B cell (primary cell): ENCODE data around the gene HTR2B. TPM values are rescaled to one million over a fixed set of nuclear protein-coding genes. Genes with fewer than 3 reads are reported as not detected.

ENCODE experiments used
- ATAC-seq: fragments of 200-7000 bp; cut with Tn5 transposase; one replicate; pipeline ENCODE4 v1.10.0; 2021; ENCODE audit warnings: low read depth, mild to moderate bottlenecking, moderate number of reproducible peaks, moderate library complexity
- CTCF ChIA-PET: fragments of 350-600 bp; sonication (Branson Sonifier 250); formaldehyde crosslinking; loops from one replicate; lab custom pipeline; 2021; ENCODE audit warnings: antibody characterized with exemption, inconsistent platforms; lab: Charles Lee
- POLR2A ChIA-PET: fragments of 350-600 bp; sonication (Branson Sonifier 250); formaldehyde crosslinking; loops from one replicate; lab custom pipeline; 2021; ENCODE audit warnings: antibody characterized with exemption; lab: Charles Lee
- DNase-seq: peaks from one replicate; pipeline ENCODE4 v3.0.0; 2013
- H2AFZ ChIP-seq: 2 replicates; pipeline ENCODE4 v1.6.1; 2012; ENCODE audit warnings: mild to moderate bottlenecking, low read depth, low read length; ENCODE audit not compliant: insufficient read depth, poor library complexity, severe bottlenecking
- H3K27ac ChIP-seq, 2 donors: 1 replicate in 1 of 2; 2 replicates in 1 of 2; pipeline ENCODE4 v1.5.1; 2012 to 2013; ENCODE audit warnings: low read length in 2 of 2, mild to moderate bottlenecking in 2 of 2, moderate library complexity in 1 of 2
- H3K27me3 ChIP-seq, 4 experiments: fragments of 200-600 bp in 1 of 4; sonication (generic) in 1 of 4; replicated peaks in 1 of 4; 1 replicate in 2 of 4; 2 replicates in 2 of 4; pipeline versions ENCODE4 v1.6.1 to v1.7.0; 2013 to 2016; ENCODE audit warnings: low read length in 3 of 4, mild to moderate bottlenecking in 2 of 4, mixed read lengths in 1 of 4, moderate library complexity in 1 of 4; ENCODE audit not compliant: insufficient read depth in 4 of 4, control insufficient read depth in 3 of 4; ENCODE audit errors: control extremely low read depth in 1 of 4
- H3K36me3 ChIP-seq, 2 experiments: replicated peaks in 1 of 2; 1 replicate in 1 of 2; 2 replicates in 1 of 2; pipeline versions ENCODE4 v1.6.1 to v1.7.1; 2013; ENCODE audit warnings: low read length in 1 of 2; ENCODE audit not compliant: insufficient read depth in 2 of 2, control insufficient read depth in 1 of 2; ENCODE audit errors: control extremely low read depth in 1 of 2, extremely low read depth in 1 of 2
- H3K4me1 ChIP-seq, 2 donors: fragments of 200-600 bp in 1 of 2; sonication (generic) in 1 of 2; 1 replicate in 1 of 2; 2 replicates in 1 of 2; pipeline versions ENCODE4 v1.5.1 to v1.6.1; 2013 to 2017; ENCODE audit warnings: low read length in 2 of 2; ENCODE audit not compliant: control insufficient read depth in 2 of 2, insufficient read depth in 2 of 2
- H3K4me2 ChIP-seq: replicated peaks from 2 replicates; pipeline ENCODE3; 2012; ENCODE audit warnings: mild to moderate bottlenecking, low read depth, low read length; ENCODE audit not compliant: poor library complexity, severe bottlenecking
- H3K4me3 ChIP-seq, 5 experiments: fragments of 200-600 bp in 1 of 5; sonication (generic) in 1 of 5; 1 replicate in 3 of 5; 2 replicates in 2 of 5; pipeline versions ENCODE4 v1.5.1 to v1.7.0; 2011 to 2016; ENCODE audit warnings: low read length in 4 of 5, mild to moderate bottlenecking in 4 of 5, low read depth in 2 of 5, control low read depth in 1 of 5, moderate library complexity in 1 of 5; ENCODE audit not compliant: insufficient read depth in 1 of 5; ENCODE audit errors: control extremely low read depth in 1 of 5, extremely low read depth in 1 of 5
- H3K79me2 ChIP-seq: fragments of 200-600 bp; sonication (generic); one replicate; pipeline ENCODE4 v1.6.0; 2016; ENCODE audit warnings: low read length; ENCODE audit not compliant: control insufficient read depth, insufficient read depth
- H3K9ac ChIP-seq: fragments of 200-600 bp; sonication (generic); 2 replicates; pipeline ENCODE4 v1.6.1; 2017; ENCODE audit warnings: mild to moderate bottlenecking, low read length, moderate library complexity
- H3K9me3 ChIP-seq, 3 donors: one replicate each; pipeline versions ENCODE4 v1.6.1 to v1.7.1; 2013; ENCODE audit warnings: low read length in 2 of 3; ENCODE audit not compliant: control insufficient read depth in 2 of 3, insufficient read depth in 1 of 3; ENCODE audit errors: control extremely low read depth in 1 of 3
- H4K20me1 ChIP-seq: 2 replicates; pipeline ENCODE4 v1.6.0; 2012; ENCODE audit warnings: mild to moderate bottlenecking, low read length; ENCODE audit not compliant: insufficient read depth, control insufficient read depth, poor library complexity, severe bottlenecking
- H3K27ac Mint-ChIP-seq: one replicate; pipeline ENCODE4 v1.8.0; 2021; ENCODE audit warnings: mixed read lengths
- H3K27me3 Mint-ChIP-seq: one replicate; pipeline ENCODE4 v1.8.0; 2021; ENCODE audit warnings: mixed read lengths
- H3K4me1 Mint-ChIP-seq: one replicate; pipeline ENCODE4 v1.8.0; 2021; ENCODE audit warnings: mixed read lengths
- H3K4me3 Mint-ChIP-seq: one replicate; pipeline ENCODE4 v1.8.0; 2021; ENCODE audit warnings: mixed read lengths
- H3K9me3 Mint-ChIP-seq: one replicate; pipeline ENCODE4 v1.8.0; 2022; ENCODE audit warnings: mixed read lengths; ENCODE audit not compliant: insufficient read depth
- EZH2 ChIP-seq: IDR thresholded peaks from 2 replicates; pipeline ENCODE4 v1.6.1; 2012; ENCODE audit warnings: borderline replicate concordance, low read depth, mild to moderate bottlenecking, moderate library complexity, low read length; ENCODE audit not compliant: insufficient read depth, poor library complexity, severe bottlenecking
- WGBS: methylation state at CpG from one replicate; pipeline ENCODE4 v1.1.5; 2013; ENCODE audit warnings: missing lambda C conversion rate; ENCODE audit not compliant: insufficient coverage; 5-methylcytosine and 5-hydroxymethylcytosine counted together
- intact Hi-C: fragments of 100-400 bp; cut with micrococcal nuclease; formaldehyde crosslinking; loops from one replicate; pipeline ENCODE4 v1.10.0; 2022
- polyA plus RNA-seq: library from polyadenylated mRNA; depleted of rRNA; stranded (reverse); fragments of >200 nt; gene quantifications from 2 replicates; pipeline ENCODE4 v1.2.3, GENCODE V29; 2012
- total RNA-seq, 2 donors: library from RNA; stranded (reverse); fragments of 120-200 nt in 1 of 2; gene quantifications; 1 replicate in 1 of 2; 2 replicates in 1 of 2; pipeline versions ENCODE4 v1.2.3 to v1.2.4, GENCODE V29; 2013 to 2022
- TF ChIP-seq, protein P1 (sequence below): fragments of 200-600 bp; IDR thresholded peaks from one replicate; pipeline ENCODE4 v1.8.0; 2022; ENCODE audit warnings: antibody characterized with exemption, mild to moderate bottlenecking

Gene HTR2B
- total and polyA plus RNA-seq, 2 donors (not counting 1 experiment from before 2014, with no cell fraction given) = not detected

DNA sequence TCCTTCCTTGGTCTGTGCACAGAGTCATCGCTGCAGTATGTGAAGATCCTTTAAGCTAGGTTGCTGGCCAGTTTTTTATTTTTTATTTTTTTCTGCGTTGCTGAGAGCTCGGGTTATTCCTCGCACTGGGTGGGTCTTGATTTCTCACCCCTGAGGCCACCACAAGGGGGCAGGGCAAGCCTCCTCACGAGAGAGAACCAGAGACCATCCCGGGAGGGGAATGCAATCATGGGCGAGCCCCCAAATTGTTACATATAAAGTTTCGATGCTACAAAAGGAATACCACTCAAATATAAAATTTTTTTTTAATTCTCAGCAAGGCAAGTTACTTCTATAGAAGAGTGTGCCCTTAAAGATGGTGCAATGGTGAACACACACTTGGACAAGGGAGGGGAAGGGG is 24.9 kb downstream of the HTR2B start:
- Histone ChIP-seq H3K9me3 (peaks cover 0 to 22% (median 13%) of the 10 kb centered on the region in 3 donors), H3K27ac (no peak overlapping the region), H3K79me2 (no peaks in the 10 kb centered on the region), H3K4me1 (no peaks in the 10 kb centered on the region), H2AFZ (no peak overlapping the region), H3K4me2 (no peak overlapping the region), H3K9ac (no peak overlapping the region), H3K27me3 (no peaks in the 10 kb centered on the region), H3K36me3 (peaks cover 4 to 28% of the 10 kb centered on the region in 2 experiments), H4K20me1 (no peaks in the 10 kb centered on the region), H3K4me3 (no peak overlapping the region)
- intact Hi-C loops = loop anchor here (10.0 kb wide), 2 partner anchors 195 to 455 kb away; no protein-coding TSS in a partner anchor
- 94% methylated on average over 3 of the region's 8 CpGs for WGBS
- Mint-ChIP-seq H3K4me1 (no peaks in the 10 kb centered on the region), H3K27me3 (no peaks in the 10 kb centered on the region), H3K4me3 (no peak overlapping the region), H3K9me3 (peaks cover 12% of the 10 kb centered on the region), H3K27ac (no peak overlapping the region)
- POLR2A ChIA-PET = no interaction called here
- CTCF ChIA-PET = interaction anchor here (0.6 kb wide), 1 partner anchor 130 kb away, joined by 4 read pairs; no protein-coding TSS in a partner anchor
- DNase-seq = no peak
- ATAC-seq = no peak
- TF ChIP-seq, protein P1, sequence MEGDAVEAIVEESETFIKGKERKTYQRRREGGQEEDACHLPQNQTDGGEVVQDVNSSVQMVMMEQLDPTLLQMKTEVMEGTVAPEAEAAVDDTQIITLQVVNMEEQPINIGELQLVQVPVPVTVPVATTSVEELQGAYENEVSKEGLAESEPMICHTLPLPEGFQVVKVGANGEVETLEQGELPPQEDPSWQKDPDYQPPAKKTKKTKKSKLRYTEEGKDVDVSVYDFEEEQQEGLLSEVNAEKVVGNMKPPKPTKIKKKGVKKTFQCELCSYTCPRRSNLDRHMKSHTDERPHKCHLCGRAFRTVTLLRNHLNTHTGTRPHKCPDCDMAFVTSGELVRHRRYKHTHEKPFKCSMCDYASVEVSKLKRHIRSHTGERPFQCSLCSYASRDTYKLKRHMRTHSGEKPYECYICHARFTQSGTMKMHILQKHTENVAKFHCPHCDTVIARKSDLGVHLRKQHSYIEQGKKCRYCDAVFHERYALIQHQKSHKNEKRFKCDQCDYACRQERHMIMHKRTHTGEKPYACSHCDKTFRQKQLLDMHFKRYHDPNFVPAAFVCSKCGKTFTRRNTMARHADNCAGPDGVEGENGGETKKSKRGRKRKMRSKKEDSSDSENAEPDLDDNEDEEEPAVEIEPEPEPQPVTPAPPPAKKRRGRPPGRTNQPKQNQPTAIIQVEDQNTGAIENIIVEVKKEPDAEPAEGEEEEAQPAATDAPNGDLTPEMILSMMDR = no peak
- no peak for TF ChIP-seq EZH2

DNA sequence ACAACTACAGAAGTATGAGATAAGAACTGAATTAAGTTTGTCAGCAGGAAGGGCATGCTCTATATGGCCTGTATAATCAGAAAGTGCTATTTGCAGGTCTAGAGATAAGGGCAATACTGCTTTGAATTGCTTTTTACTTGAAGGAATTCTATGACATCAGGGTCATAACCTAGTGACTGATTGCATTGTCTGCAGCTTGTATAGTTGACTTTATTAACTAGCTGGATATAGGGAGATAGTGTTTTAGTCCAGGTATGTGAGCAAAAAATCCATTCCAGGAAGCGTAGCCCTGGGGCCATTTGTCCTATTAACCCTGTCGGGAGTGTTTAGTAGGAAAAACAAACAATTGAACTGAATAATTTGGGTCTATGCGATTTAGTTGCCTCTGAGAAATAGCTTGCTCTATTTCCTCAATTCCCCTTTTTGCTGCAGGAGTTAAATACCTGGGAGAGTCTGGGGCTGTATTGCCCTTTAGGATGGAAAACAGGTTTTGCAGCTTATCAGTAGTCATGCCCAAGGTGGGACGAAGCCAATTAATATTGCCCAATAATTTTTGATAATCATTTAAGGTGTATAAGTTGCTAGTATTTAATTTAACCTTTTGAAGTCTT is 30.0 kb downstream of the HTR2B start:
- H3K27ac ChIP-seq = no peak overlapping the region
- no peak overlapping the region for H3K4me3 Mint-ChIP-seq
- DNase-seq (no peak), ATAC-seq (no peak)
- peaks cover 4 to 46% of the 10 kb centered on the region in 2 experiments for H3K36me3 ChIP-seq
- ChIA-PET POLR2A (no interaction called here), CTCF (interaction anchor here (1.0 to 2.0 kb wide), 2 partner anchors 9 to 357 kb away, joined by 3 to 9 read pairs; no protein-coding TSS in a partner anchor)
- peaks cover 11% of the 10 kb centered on the region for H3K9me3 Mint-ChIP-seq
- TF ChIP-seq EZH2 = no peak
- H3K4me1 Mint-ChIP-seq = no peaks in the 10 kb centered on the region
- no peaks in the 10 kb centered on the region for H3K27me3 ChIP-seq
- H3K4me2 ChIP-seq = no peak overlapping the region
- no peaks in the 10 kb centered on the region for H3K27me3 Mint-ChIP-seq
- H2AFZ ChIP-seq = no peak overlapping the region
- intact Hi-C loops = no loop called here
- no peak overlapping the region for H3K9ac ChIP-seq
- H3K9me3 ChIP-seq = peaks cover 2 to 16% (median 4%) of the 10 kb centered on the region in 3 donors
- no peaks in the 10 kb centered on the region for H4K20me1 ChIP-seq
- H3K4me1 ChIP-seq = no peaks in the 10 kb centered on the region
- WGBS = no CpG with 5 or more reads among the region's 4 CpGs
- H3K79me2 ChIP-seq = no peaks in the 10 kb centered on the region
- no peak overlapping the region for H3K27ac Mint-ChIP-seq
- no peak overlapping the region for H3K4me3 ChIP-seq
